GM21717 (cell line): ENCODE data around the gene MPHOSPH9.

Experiments
- ATAC-seq: cut with Tn5 transposase; IDR thresholded peaks from one replicate; pipeline ENCODE4 v1.9.1; 2021; ENCODE audit warnings: mild to moderate bottlenecking, moderate library complexity; ENCODE audit not compliant: unreplicated experiment

Gene MPHOSPH9

DNA sequence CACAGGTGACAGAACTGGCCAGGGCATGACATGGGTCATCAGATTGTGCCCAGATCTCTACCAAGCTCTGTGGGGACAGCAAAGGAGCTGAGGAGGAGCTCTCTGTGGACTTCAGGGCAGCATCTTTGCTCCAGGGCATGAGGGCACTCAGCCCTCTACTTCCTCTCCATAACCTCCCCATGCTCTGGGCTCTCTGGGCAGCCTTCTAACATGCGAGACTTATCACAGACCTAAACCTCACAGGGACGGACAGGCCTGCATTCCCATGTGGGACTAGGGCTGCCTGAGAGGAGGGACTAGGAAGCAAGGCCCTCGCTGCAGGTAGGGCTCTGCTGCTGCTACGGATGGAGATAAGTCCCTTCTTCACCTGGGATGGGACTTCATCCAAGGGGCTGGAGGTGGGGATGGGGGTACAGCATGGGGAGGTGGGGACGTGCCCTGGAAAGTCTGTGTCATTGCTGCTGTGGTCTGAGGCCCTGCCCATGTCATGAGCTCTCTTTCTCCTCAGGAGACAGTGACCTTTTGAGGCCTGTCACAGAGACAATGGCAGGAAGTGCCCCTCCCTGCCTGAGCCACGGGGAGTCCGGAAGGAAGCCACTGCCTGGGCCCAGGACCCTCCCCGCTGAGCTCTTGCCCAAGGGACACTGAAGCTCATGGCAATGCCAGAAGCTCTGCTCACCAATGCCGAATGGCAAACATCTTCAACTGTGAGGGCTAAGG lies 126.1 kb downstream of the MPHOSPH9 start:
- ATAC-seq, result no peak

DNA sequence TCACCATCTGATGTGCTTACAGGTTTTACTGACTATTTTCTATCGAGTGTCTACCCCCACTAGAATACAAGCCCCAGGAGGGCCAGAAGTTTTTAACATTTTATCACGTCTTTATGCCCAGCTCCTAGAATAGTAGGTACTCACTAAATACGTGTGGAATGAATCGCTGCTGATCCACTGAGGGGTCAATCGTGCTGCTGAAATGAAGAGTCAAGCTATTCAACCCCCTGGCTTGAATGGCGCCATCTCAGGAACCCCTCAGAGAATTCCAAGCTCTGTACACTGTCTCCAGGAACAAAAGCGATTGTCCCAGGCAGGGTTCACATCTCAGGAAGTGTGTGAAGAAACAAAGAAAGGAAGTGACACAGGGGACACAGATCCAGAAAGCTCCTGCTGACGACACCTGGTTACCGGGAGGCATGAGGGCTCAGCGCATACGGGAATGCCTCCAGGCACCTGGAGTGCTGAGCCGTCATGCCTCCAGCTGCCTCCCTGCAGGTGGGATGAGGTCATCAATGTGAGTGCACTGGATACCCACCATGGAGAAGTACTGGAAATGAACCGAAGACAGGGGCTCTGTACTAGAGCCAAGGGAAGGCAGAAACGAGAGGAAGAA lies 127.6 kb downstream of the MPHOSPH9 start:
- ATAC-seq, result no peak

DNA sequence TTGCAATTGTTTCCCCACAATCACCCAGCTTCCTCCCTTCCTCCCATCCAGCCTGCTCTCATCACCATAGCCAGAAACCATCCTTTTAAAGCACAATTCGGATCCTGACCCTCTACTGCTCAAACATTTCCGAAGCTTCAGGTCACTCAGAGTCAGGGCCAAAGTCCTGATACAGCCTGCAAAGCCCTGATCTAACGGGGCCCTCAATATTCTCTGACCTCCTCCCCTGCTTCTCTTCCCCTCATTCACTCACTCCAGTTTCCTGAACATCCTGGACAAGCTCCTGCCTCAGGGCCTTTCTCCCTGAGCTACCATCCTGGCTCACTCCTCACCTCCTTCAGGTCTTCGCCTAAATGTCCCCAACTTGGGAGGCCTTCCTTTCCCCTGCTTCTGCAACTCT lies 128.1 kb downstream of the MPHOSPH9 start:
- ATAC-seq, result no peak
